ENCODE results near the gene SLC35D2. TPM values are rescaled to one million over a fixed set of nuclear protein-coding genes. Genes with fewer than 3 reads are reported as not detected.
A peak's percentile ranks its signal among the peaks of the same experiment; 100 is the strongest.

SLC35D2 gene
- total and polyA plus RNA-seq, 12 donors, result 10.8 to 20.8 (median 13.2) TPM

DNA sequence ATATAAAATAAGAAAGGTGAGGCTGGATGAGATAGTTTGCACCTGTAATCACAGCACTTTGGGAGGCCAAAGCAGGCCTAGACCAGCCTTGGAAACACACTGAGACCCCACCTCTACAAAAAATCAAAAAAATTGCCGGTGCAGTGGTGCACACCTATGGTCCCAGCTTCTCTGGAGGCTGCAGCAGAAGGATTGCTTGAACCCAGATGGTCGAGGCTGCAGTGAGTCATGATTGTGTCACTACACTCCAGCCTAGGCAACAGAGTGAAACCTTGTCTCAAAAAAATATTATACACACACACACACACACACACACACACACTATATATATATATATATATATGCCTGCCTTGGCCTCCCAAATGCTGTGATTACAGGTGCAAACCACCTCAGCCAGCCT lies 1.3 kb downstream of the SLC35D2 start:
- H3K4me1 ChIP-seq, result peaks cover 4 to 47% (median 30%) of the 10 kb centered on the region in 9 donors
- whole genome bisulfite sequencing, 2 donors, result 72 to 77% methylated on average over 2 of the region's 2 CpGs
- no peaks in the 10 kb centered on the region for H3K9me3 ChIP-seq
- intact Hi-C loops (cut with DNase I), result loop anchor here in 3 of 10 donors (2.0 to 5.0 kb wide), 3 partner anchors 35 to 70 kb away; partner anchors contain the start of genes ZNF367 (in 3 of the 3) and HABP4 (in 1 of the 3)
- TF ChIP-seq, protein P1, sequence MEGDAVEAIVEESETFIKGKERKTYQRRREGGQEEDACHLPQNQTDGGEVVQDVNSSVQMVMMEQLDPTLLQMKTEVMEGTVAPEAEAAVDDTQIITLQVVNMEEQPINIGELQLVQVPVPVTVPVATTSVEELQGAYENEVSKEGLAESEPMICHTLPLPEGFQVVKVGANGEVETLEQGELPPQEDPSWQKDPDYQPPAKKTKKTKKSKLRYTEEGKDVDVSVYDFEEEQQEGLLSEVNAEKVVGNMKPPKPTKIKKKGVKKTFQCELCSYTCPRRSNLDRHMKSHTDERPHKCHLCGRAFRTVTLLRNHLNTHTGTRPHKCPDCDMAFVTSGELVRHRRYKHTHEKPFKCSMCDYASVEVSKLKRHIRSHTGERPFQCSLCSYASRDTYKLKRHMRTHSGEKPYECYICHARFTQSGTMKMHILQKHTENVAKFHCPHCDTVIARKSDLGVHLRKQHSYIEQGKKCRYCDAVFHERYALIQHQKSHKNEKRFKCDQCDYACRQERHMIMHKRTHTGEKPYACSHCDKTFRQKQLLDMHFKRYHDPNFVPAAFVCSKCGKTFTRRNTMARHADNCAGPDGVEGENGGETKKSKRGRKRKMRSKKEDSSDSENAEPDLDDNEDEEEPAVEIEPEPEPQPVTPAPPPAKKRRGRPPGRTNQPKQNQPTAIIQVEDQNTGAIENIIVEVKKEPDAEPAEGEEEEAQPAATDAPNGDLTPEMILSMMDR (IDR thresholded peaks at IDR 0.05), result no peak
- H3K27me3 ChIP-seq, result no peaks in the 10 kb centered on the region
- H3K27ac ChIP-seq, result peak overlapping the region in 1 of 10 donors; percentile 93
- DNase-seq (no peak), ATAC-seq (no peak)
- H3K4me3 ChIP-seq, result peak overlapping the region in 3 of 10 donors; percentile 72 to 86 (median 82)
- peaks cover 0 to 6% (median 0%) of the 10 kb centered on the region in 9 donors for H3K36me3 ChIP-seq

DNA sequence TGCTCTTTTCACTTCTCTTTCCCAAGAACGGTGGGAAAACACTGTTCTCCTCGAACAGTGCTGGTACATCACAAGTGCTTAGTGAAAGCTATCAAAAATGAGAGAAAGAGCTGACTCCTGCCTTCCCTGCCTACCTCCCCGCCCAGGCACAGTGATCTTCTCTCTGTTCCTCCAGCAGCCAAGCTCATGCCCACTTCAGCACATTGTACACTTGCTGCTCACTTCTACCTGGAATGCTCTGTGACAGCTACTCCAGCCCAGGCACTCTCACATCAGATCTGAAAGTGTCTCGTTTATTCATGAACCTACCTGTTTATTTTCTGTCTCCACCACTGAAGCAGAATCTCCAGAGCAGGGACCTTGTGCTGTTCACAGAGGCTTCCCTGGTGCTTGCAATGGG lies 1.8 kb downstream of the SLC35D2 start:
- intact Hi-C loops (cut with DNase I), result loop anchor here in 3 of 10 donors (2.0 to 5.0 kb wide), 3 partner anchors 36 to 71 kb away; partner anchors contain the start of genes ZNF367 (in 3 of the 3) and HABP4 (in 1 of the 3)
- H3K9me3 ChIP-seq, result no peaks in the 10 kb centered on the region
- H3K36me3 ChIP-seq, result peaks cover 0 to 6% (median 0%) of the 10 kb centered on the region in 9 donors
- DNase-seq (no peak), ATAC-seq (no peak)
- H3K4me3 ChIP-seq, result no peak overlapping the region
- TF ChIP-seq, protein P1 (IDR thresholded peaks at IDR 0.05), result no peak
- H3K27ac ChIP-seq, result no peak overlapping the region
- 78 to 79% methylated on average over 4 of the region's 4 CpGs for WGBS, 2 donors
- no peaks in the 10 kb centered on the region for H3K27me3 ChIP-seq
- peaks cover 4 to 48% (median 34%) of the 10 kb centered on the region in 9 donors for H3K4me1 ChIP-seq

- no peaks in the 10 kb centered on the region for H3K27me3 ChIP-seq
- DNase-seq (no peak), ATAC-seq (no peak)
- TF ChIP-seq, protein P1 (IDR thresholded peaks at IDR 0.05), result no peak
- no peaks in the 10 kb centered on the region for H3K9me3 ChIP-seq
- H3K4me3 ChIP-seq, result no peak overlapping the region
- intact Hi-C loops (cut with DNase I), result loop anchor here in 3 of 10 donors (5.0 kb wide), 2 partner anchors 36 to 71 kb away; partner anchors contain the start of genes ZNF367 (in 2 of the 3) and HABP4 (in 1 of the 3)
- H3K27ac ChIP-seq, result no peak overlapping the region
- peaks cover 4 to 51% (median 34%) of the 10 kb centered on the region in 9 donors for H3K4me1 ChIP-seq
- H3K36me3 ChIP-seq, result peaks cover 0 to 6% (median 0%) of the 10 kb centered on the region in 9 donors
- WGBS, 2 donors, result 75 to 87% methylated on average over 4 of the region's 4 CpGs
These were observed 2.4 kb downstream of the SLC35D2 start for GRCh38 chr9:96381125-96381524.

DNA sequence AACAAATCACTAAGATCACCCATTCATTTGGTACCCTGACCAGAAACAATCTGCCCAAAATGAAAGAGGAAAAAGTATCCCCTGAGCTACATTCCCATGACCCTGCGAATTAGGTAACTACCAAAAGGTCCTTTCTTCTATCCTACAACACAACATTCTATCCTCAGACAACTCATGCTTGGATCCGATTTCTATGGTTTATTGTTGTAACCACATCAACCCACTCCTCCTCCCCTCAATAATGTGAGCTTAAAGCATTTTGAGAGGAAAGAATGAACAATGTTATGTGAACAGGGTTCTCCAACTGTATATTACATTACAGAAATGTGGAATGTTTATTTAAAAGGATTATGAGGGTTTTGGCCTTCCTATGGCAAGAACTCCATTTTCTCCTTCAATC lies 4.0 kb downstream of the SLC35D2 start:
- peaks cover 0 to 6% (median 0%) of the 10 kb centered on the region in 9 donors for H3K36me3 ChIP-seq
- TF ChIP-seq, protein P1 (IDR thresholded peaks at IDR 0.05), result no peak
- DNase-seq (no peak), ATAC-seq (no peak)
- peaks cover 4 to 51% (median 30%) of the 10 kb centered on the region in 9 donors for H3K4me1 ChIP-seq
- H3K9me3 ChIP-seq, result no peaks in the 10 kb centered on the region
- no peak overlapping the region for H3K27ac ChIP-seq
- no peak overlapping the region for H3K4me3 ChIP-seq
- intact Hi-C loops (cut with DNase I), result no loop called here
- H3K27me3 ChIP-seq, result no peaks in the 10 kb centered on the region
- WGBS, 2 donors, result 95% methylated on average over 2 of the region's 2 CpGs
